ENCODE measurements around the gene SNX27.

- TF ChIP-seq CTCF (IDR thresholded peaks at IDR 0.05): no peak
- no peak for TF ChIP-seq POLR2A (IDR thresholded peaks at IDR 0.05)
These were observed 49.2 kb upstream of the SNX27 start for GRCh38 chr1:151562661-151563060.

Measured in testis (tissue), 2 donors.